Neural crest cell (in vitro differentiated cells): ENCODE data around the gene SVOP. TPM values are rescaled to one million over a fixed set of nuclear protein-coding genes. Genes with fewer than 3 reads are reported as not detected.
"Not testable (repeated sequence)": the region's sequence is repeated elsewhere in the genome, so short reads cannot be mapped to it uniquely, and the experiment has no call there.

Experiments used
- DNase-seq: peaks from one replicate; pipeline ENCODE4 v3.0.0; 2021; ENCODE audit warnings: low read depth, mixed read lengths, low spot score
- H3K27ac Mint-ChIP-seq: one replicate; pipeline ENCODE4 v1.8.0; 2021; ENCODE audit warnings: mild to moderate bottlenecking, mixed read lengths; ENCODE audit not compliant: unreplicated experiment
- H3K27me3 Mint-ChIP-seq: 2 replicates; pipeline ENCODE4 v1.8.0; 2021; ENCODE audit warnings: low read depth, mild to moderate bottlenecking, mixed read lengths
- H3K36me3 Mint-ChIP-seq: 2 replicates; pipeline ENCODE4 v1.8.0; 2021; ENCODE audit warnings: low read depth, mild to moderate bottlenecking, mixed read lengths
- H3K4me1 Mint-ChIP-seq: 2 replicates; pipeline ENCODE4 v1.8.0; 2021; ENCODE audit warnings: mixed read lengths
- H3K4me3 Mint-ChIP-seq: one replicate; pipeline ENCODE4 v1.8.0; 2021; ENCODE audit warnings: mild to moderate bottlenecking, mixed read lengths
- H3K9me3 Mint-ChIP-seq: 2 replicates; pipeline ENCODE4 v1.8.0; 2021; ENCODE audit warnings: mixed read lengths
- total RNA-seq: library from RNA; stranded (reverse); gene quantifications from 2 replicates; pipeline ENCODE4 v1.2.1, GENCODE V29; 2021
- TF ChIP-seq, protein P1 (sequence below): fragments of 200-600 bp; sonication (generic); conservative IDR thresholded peaks from 2 replicates; pipeline ENCODE4 v1.5.0; 2021; ENCODE audit warnings: antibody characterized with exemption, mild to moderate bottlenecking

Gene SVOP
- total RNA-seq, 1 donor from 2014 or later = 1.9 TPM

DNA sequence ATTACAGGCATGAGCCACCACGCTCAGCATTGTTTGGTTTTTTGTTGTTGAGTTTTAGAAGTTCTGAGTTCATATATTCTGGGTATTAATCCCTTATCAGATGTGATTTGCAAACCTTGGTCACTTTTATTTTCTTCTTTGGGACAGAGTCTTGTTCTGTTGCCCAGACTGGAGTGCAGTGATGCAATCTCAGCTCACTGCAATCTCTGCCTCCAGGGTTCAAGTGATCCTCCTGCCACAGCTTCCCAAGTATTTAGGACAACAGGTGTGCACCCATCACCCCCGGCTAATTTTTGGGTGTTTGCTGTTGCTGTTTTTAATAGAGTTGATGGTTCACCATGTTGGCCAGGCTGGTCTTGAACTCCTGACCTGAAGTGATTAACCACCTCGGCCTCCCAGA, 43.3 kb upstream of the SVOP start:
- no peaks in the 10 kb centered on the region for H3K27me3 Mint-ChIP-seq
- TF ChIP-seq, protein P1, sequence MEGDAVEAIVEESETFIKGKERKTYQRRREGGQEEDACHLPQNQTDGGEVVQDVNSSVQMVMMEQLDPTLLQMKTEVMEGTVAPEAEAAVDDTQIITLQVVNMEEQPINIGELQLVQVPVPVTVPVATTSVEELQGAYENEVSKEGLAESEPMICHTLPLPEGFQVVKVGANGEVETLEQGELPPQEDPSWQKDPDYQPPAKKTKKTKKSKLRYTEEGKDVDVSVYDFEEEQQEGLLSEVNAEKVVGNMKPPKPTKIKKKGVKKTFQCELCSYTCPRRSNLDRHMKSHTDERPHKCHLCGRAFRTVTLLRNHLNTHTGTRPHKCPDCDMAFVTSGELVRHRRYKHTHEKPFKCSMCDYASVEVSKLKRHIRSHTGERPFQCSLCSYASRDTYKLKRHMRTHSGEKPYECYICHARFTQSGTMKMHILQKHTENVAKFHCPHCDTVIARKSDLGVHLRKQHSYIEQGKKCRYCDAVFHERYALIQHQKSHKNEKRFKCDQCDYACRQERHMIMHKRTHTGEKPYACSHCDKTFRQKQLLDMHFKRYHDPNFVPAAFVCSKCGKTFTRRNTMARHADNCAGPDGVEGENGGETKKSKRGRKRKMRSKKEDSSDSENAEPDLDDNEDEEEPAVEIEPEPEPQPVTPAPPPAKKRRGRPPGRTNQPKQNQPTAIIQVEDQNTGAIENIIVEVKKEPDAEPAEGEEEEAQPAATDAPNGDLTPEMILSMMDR = no peak

GRCh38 chr12:109058773-109059172, 37.9 kb upstream of the SVOP start:
- no peak overlapping the region for H3K4me3 Mint-ChIP-seq
- no peak overlapping the region for H3K27ac Mint-ChIP-seq
- no peak for DNase-seq
- peaks cover 4% of the 10 kb centered on the region for H3K36me3 Mint-ChIP-seq
- H3K9me3 Mint-ChIP-seq = peaks cover 2% of the 10 kb centered on the region
- H3K4me1 Mint-ChIP-seq = peaks cover 3% of the 10 kb centered on the region
- TF ChIP-seq, protein P1 = no peak
- no peaks in the 10 kb centered on the region for H3K27me3 Mint-ChIP-seq

More for the DNA sequence above, 43.3 kb upstream of the SVOP start:
- H3K36me3 Mint-ChIP-seq = peaks cover 4% of the 10 kb centered on the region
- DNase-seq = no peak
- no peak overlapping the region for H3K4me3 Mint-ChIP-seq
- peaks cover 2% of the 10 kb centered on the region for H3K9me3 Mint-ChIP-seq
- no peak overlapping the region for H3K27ac Mint-ChIP-seq
- H3K4me1 Mint-ChIP-seq = no peaks in the 10 kb centered on the region

DNA sequence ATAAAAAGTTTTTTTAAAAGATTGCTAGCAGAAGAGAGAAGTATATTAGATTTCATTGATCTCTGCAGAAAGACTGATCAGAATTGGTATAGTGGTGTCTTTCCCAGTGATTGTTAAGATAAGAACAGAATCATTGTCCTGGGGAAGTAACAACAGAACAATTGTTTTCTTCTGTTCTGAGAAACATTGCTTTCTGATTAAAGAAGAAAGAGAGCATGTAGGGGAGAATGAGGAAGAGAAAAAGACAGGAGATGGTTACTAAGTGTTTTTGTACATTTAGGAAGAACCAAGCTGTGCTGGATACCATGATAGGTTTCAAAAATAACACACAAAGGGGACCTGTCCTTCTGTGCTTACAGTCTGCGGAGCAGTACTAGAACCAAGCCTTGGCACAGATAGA, 36.5 kb upstream of the SVOP start:
- DNase-seq = no peak
- Mint-ChIP-seq H3K27me3 (no peaks in the 10 kb centered on the region), H3K27ac (no peak overlapping the region), H3K9me3 (no peaks in the 10 kb centered on the region), H3K4me1 (peaks cover 13% of the 10 kb centered on the region), H3K4me3 (no peak overlapping the region), H3K36me3 (no peaks in the 10 kb centered on the region)
- TF ChIP-seq, protein P1 = no peak

DNA sequence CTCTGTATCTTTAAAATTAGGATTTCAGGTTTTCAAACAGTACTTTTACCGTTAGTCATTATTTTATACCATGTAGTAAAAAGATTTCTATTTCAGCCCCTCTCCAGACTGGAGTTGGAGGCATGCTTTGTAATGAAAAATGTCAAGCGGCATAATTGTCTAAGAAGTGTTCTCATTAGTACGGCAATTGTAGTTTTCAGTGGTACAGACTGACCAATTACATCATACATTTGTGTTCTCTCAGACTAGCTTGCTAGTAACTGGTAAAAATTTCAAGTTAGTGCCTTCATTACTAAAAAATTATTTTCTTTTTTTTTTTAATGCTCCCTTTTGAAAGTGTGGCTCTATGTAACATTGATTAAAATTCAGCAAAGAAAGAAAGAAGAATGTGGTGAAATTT, 36.0 kb upstream of the SVOP start:
- TF ChIP-seq, protein P1 = no peak
- H3K4me1 Mint-ChIP-seq = peaks cover 18% of the 10 kb centered on the region
- DNase-seq = no peak

GRCh38 chr12:109054520-109054919, 33.7 kb upstream of the SVOP start:
- no peak overlapping the region for H3K4me3 Mint-ChIP-seq
- DNase-seq = no peak
- no peak overlapping the region for H3K27ac Mint-ChIP-seq
- no peaks in the 10 kb centered on the region for H3K36me3 Mint-ChIP-seq
- H3K27me3 Mint-ChIP-seq = peaks cover 4% of the 10 kb centered on the region
- TF ChIP-seq, protein P1 = no peak
- H3K4me1 Mint-ChIP-seq = peaks cover 20% of the 10 kb centered on the region
- H3K9me3 Mint-ChIP-seq = no peaks in the 10 kb centered on the region

More for the DNA sequence above, 36.0 kb upstream of the SVOP start:
- Mint-ChIP-seq H3K27me3 (peaks cover 4% of the 10 kb centered on the region), H3K4me3 (no peak overlapping the region), H3K27ac (no peak overlapping the region), H3K9me3 (no peaks in the 10 kb centered on the region), H3K36me3 (no peaks in the 10 kb centered on the region)

DNA sequence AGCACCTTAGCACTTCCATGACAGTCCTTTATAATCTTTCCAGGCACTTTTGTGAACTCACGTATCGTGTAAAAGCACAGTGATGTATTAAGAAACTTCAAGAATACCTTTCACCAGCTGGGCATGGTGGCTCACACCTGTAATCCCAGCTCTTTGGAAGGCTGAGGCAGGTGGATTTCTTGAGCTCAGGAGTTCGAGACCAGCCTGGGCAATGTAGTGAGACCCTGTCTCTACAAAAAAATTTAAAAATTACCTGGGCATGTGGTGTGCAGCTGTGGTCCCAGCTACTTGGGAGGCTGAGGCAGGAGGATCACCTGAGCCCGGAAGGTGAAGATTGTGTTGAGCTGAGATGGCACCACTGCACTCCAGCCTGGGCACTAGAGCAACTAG, 33.3 kb upstream of the SVOP start:
- H3K27ac Mint-ChIP-seq, DNase-seq, H3K9me3 Mint-ChIP-seq, H3K36me3 Mint-ChIP-seq, H3K27me3 Mint-ChIP-seq: not testable (repeated sequence)
- Mint-ChIP-seq H3K4me3 (peak overlapping the region; percentile 99), H3K4me1 (peaks cover 20% of the 10 kb centered on the region)
